K562 (cell line): ENCODE results near the gene MAGI1.

ENCODE experiments used
- CTCF ChIP-seq, 3 experiments: IDR thresholded peaks in 2 of 3; conservative IDR thresholded peaks in 1 of 3; 2 replicates each; pipeline ENCODE4 v1.5.1; 2011 to 2012; ENCODE audit warnings: low read length in 3 of 3, mild to moderate bottlenecking in 3 of 3, control low read depth in 2 of 3, improper control_type of control experiment in 1 of 3, inconsistent platforms in 1 of 3, low read depth in 1 of 3, mixed read lengths in 1 of 3, moderate library complexity in 1 of 3; ENCODE audit not compliant: insufficient read depth in 2 of 3
- ETS1 ChIP-seq: conservative IDR thresholded peaks from 2 replicates; pipeline ENCODE4 v1.6.1; 2011; ENCODE audit warnings: low read depth, mild to moderate bottlenecking, low read length; ENCODE audit not compliant: control insufficient read depth
- FOXA1 ChIP-seq: fragments of 450-650 bp; IDR thresholded peaks from 2 replicates; pipeline ENCODE4 v1.6.1; 2016; ENCODE audit warnings: mild to moderate bottlenecking, borderline replicate concordance
- GATAD2B ChIP-seq: fragments of 450-650 bp; IDR thresholded peaks from 2 replicates; pipeline ENCODE4 v1.6.1; 2017; ENCODE audit warnings: mild to moderate bottlenecking, borderline replicate concordance
- HBP1 ChIP-seq: fragments of 450-650 bp; formaldehyde crosslinking; IDR thresholded peaks from 2 replicates; pipeline ENCODE4 v1.4.0; 2022; ENCODE audit warnings: missing genetic modification characterization
- HINFP ChIP-seq: fragments of 450-650 bp; conservative IDR thresholded peaks from 2 replicates; pipeline ENCODE4 v1.6.1; 2016; ENCODE audit warnings: missing genetic modification characterization, low read depth, mild to moderate bottlenecking, control low read depth, missing compliant biosample characterization
- POLR2A ChIP-seq: fragments of 450-650 bp; conservative IDR thresholded peaks from 2 replicates; pipeline ENCODE4 v1.6.1; 2016
- RB1 ChIP-seq: fragments of 450-650 bp; IDR thresholded peaks from 2 replicates; pipeline ENCODE4 v1.6.1; 2017; ENCODE audit warnings: low read depth, mild to moderate bottlenecking
- SMAD3 ChIP-seq: fragments of 450-650 bp; formaldehyde crosslinking; conservative IDR thresholded peaks from 2 replicates; pipeline ENCODE4 v1.4.0; 2020; ENCODE audit warnings: mild to moderate bottlenecking
- SOX6 ChIP-seq: fragments of 450-650 bp; IDR thresholded peaks from 2 replicates; pipeline ENCODE4 v1.6.1; 2014; ENCODE audit warnings: mild to moderate bottlenecking
- TFAP4 ChIP-seq: sonication (generic); formaldehyde crosslinking; IDR thresholded peaks from 2 replicates; pipeline ENCODE4 v1.8.0; 2022; ENCODE audit warnings: missing genetic modification reagents, mild to moderate bottlenecking, moderate library complexity, borderline replicate concordance
- USF2 ChIP-seq: sonication (generic); formaldehyde crosslinking; IDR thresholded peaks from 2 replicates; pipeline ENCODE4 v1.5.0; 2020; ENCODE audit warnings: missing genetic modification reagents

GRCh38 chr3:66017084-66017483 is 21.6 kb downstream of the MAGI1 start:
- TF ChIP-seq FOXA1 (no peak), RB1 (no peak), GATAD2B (no peak), HBP1 (CRISPR knock-in tag) (no peak), USF2 (no peak), POLR2A (no peak), TFAP4 (CRISPR knock-in tag) (no peak), CTCF (IDR thresholded peaks at IDR 0.05 in 2 of 3, conservative IDR thresholded peaks at IDR 0.05 in 1 of 3; ENCODE audit: insufficient read depth in 2 of 3, low read depth in 1 of 3, low read length in 3 of 3) (no peak), SMAD3 (CRISPR knock-in tag) (no peak), SOX6 (no peak), HINFP (tag) (no peak), ETS1 (no peak)
